SK-N-SH (cell line): ENCODE data around the gene ALDH9A1. TPM values are rescaled to one million over a fixed set of nuclear protein-coding genes. Genes with fewer than 3 reads are reported as not detected.
A peak's percentile ranks its signal among the peaks of the same experiment; 100 is the strongest.

Source experiments
- CTCF ChIA-PET: fragments of 300-600, 350-600 bp; formaldehyde crosslinking; extraction: SDS; loops from one replicate; lab custom pipeline; 2021; lab: Yijun Ruan, JAX
- POLR2A ChIA-PET: fragments of 350-600 bp; sonication (Branson Sonifier 250); formaldehyde crosslinking; extraction: SDS; loops from one replicate; lab custom pipeline; 2020; ENCODE audit warnings: antibody characterized with exemption, inconsistent platforms; lab: Yijun Ruan, JAX
- DNase-seq: peaks from one replicate; pipeline ENCODE4 v3.0.0; 2012
- H2AFZ ChIP-seq: fragments of 200-600 bp; sonication (generic); 2 replicates; pipeline ENCODE4 v1.8.1; 2016; ENCODE audit warnings: antibody characterized with exemption, mild to moderate bottlenecking, low read depth
- H3F3A ChIP-seq: fragments of 200-600 bp; sonication (generic); replicated peaks from 2 replicates; pipeline ENCODE3; 2016; ENCODE audit warnings: antibody characterized with exemption, mild to moderate bottlenecking; ENCODE audit not compliant: insufficient read depth
- H3K27ac ChIP-seq, 2 experiments: fragments of 200-500 bp in 1 of 2; fragments of 200-600 bp in 1 of 2; sonication (Bioruptor generic) in 1 of 2; sonication (generic), shearing (Covaris generic) in 1 of 2; 2 replicates each; pipeline versions ENCODE4 v1.5.1 to v1.6.1; 2014 to 2016; ENCODE audit warnings: low read depth in 2 of 2, inconsistent platforms in 1 of 2, low read length in 1 of 2, mild to moderate bottlenecking in 1 of 2, mixed read lengths in 1 of 2
- H3K27me3 ChIP-seq: fragments of 200-600 bp; sonication (generic), shearing (Covaris generic); 2 replicates; pipeline ENCODE4 v1.6.1; 2016; ENCODE audit warnings: mixed run types; ENCODE audit not compliant: insufficient read depth
- H3K36me3 ChIP-seq, 2 experiments: fragments of 200-500 bp in 1 of 2; fragments of 200-600 bp in 1 of 2; sonication (Bioruptor generic) in 1 of 2; sonication (generic) in 1 of 2; replicated peaks in 1 of 2; 2 replicates each; pipeline versions ENCODE3 to v1.5.1; 2014 to 2016; ENCODE audit warnings: low read length in 1 of 2, mild to moderate bottlenecking in 1 of 2; ENCODE audit not compliant: insufficient read depth in 2 of 2, control insufficient read depth in 1 of 2
- H3K4me1 ChIP-seq, 2 experiments: fragments of 200-500 bp in 1 of 2; fragments of 200-600 bp in 1 of 2; sonication (Bioruptor generic) in 1 of 2; sonication (generic), shearing (Covaris generic) in 1 of 2; 2 replicates each; pipeline versions ENCODE4 v1.5.1 to v1.6.1; 2014 to 2016; ENCODE audit warnings: low read depth in 1 of 2, low read length in 1 of 2, mixed run types in 1 of 2; ENCODE audit not compliant: insufficient read depth in 2 of 2, control insufficient read depth in 1 of 2
- H3K4me2 ChIP-seq: fragments of 200-600 bp; sonication (generic), shearing (Covaris generic); 2 replicates; pipeline ENCODE4 v1.6.1; 2017; ENCODE audit warnings: mixed run types
- H3K4me3 ChIP-seq, 2 experiments: fragments of 200-500 bp in 1 of 2; fragments of 200-600 bp in 1 of 2; sonication (Bioruptor generic) in 1 of 2; sonication (generic), shearing (Covaris generic) in 1 of 2; 2 replicates each; pipeline versions ENCODE4 v1.5.1 to v1.8.1; 2014 to 2016; ENCODE audit warnings: low read depth in 2 of 2, inconsistent platforms in 1 of 2, low read length in 1 of 2, mild to moderate bottlenecking in 1 of 2, mixed read lengths in 1 of 2, moderate library complexity in 1 of 2
- H3K79me2 ChIP-seq: fragments of 200-600 bp; sonication (generic); 2 replicates; pipeline ENCODE4 v1.8.1; 2017; ENCODE audit warnings: mild to moderate bottlenecking; ENCODE audit not compliant: insufficient read depth
- H3K9ac ChIP-seq: fragments of 200-600 bp; sonication (generic); 2 replicates; pipeline ENCODE4 v1.6.1; 2017; ENCODE audit warnings: mixed run types
- H3K9me2 ChIP-seq: fragments of 200-600 bp; sonication (generic); 2 replicates; pipeline ENCODE4 v1.6.1; 2017; ENCODE audit warnings: mixed run types
- H3K9me3 ChIP-seq: fragments of 200-600 bp; sonication (generic); 2 replicates; pipeline ENCODE4 v1.6.1; 2017; ENCODE audit warnings: mixed run types, mild to moderate bottlenecking, moderate library complexity
- H4K20me1 ChIP-seq: fragments of 200-600 bp; sonication (generic); 2 replicates; pipeline ENCODE4 v1.6.1; 2017; ENCODE audit warnings: mild to moderate bottlenecking, mixed run types; ENCODE audit not compliant: insufficient read depth
- CHD2 ChIP-seq: fragments of 150-350 bp; IDR thresholded peaks from 2 replicates; pipeline ENCODE4 v1.6.1; 2018; ENCODE audit warnings: low read length; ENCODE audit not compliant: partially characterized antibody
- CTCF ChIP-seq: fragments of 200-600 bp; sonication (generic); IDR thresholded peaks from 2 replicates; pipeline ENCODE4 v1.6.1; 2017; ENCODE audit warnings: antibody characterized with exemption, mild to moderate bottlenecking, moderate library complexity
- EP300 ChIP-seq, 2 experiments: IDR thresholded peaks; 2 replicates each; pipeline versions ENCODE4 v1.4.0 to v1.6.1; 2012; ENCODE audit warnings: borderline replicate concordance in 1 of 2, low read depth in 1 of 2, low read length in 1 of 2
- FOXJ3 ChIP-seq: sonication (generic); formaldehyde crosslinking; IDR thresholded peaks from 2 replicates; pipeline ENCODE4 v1.5.1; 2020; ENCODE audit warnings: mild to moderate bottlenecking, missing genetic modification reagents
- FOXM1 ChIP-seq: IDR thresholded peaks from 2 replicates; pipeline ENCODE4 v1.4.0; 2012; ENCODE audit warnings: low read depth, mild to moderate bottlenecking
- GABPA ChIP-seq: IDR thresholded peaks from 2 replicates; pipeline ENCODE4 v1.4.0; 2012; ENCODE audit warnings: low read depth, mild to moderate bottlenecking
- GATA2 ChIP-seq: sonication (generic); formaldehyde crosslinking; IDR thresholded peaks from 2 replicates; pipeline ENCODE4 v1.5.0; 2020; ENCODE audit warnings: mild to moderate bottlenecking, missing genetic modification reagents
- JUND ChIP-seq: IDR thresholded peaks from 2 replicates; pipeline ENCODE4 v1.4.0; 2012
- MEF2A ChIP-seq: IDR thresholded peaks from 2 replicates; pipeline ENCODE4 v1.4.0; 2012; ENCODE audit warnings: low read depth, borderline replicate concordance
- MXI1 ChIP-seq: IDR thresholded peaks from 2 replicates; pipeline ENCODE4 v1.6.1; 2012; ENCODE audit warnings: mild to moderate bottlenecking, low read depth, low read length, improper control_type of control experiment
- NFIC ChIP-seq: IDR thresholded peaks from 2 replicates; pipeline ENCODE4 v1.4.0; 2012; ENCODE audit warnings: borderline replicate concordance
- NRF1 ChIP-seq: IDR thresholded peaks from 2 replicates; pipeline ENCODE4 v1.6.1; 2012; ENCODE audit warnings: low read depth, mild to moderate bottlenecking, low read length
- PBX3 ChIP-seq: IDR thresholded peaks from 2 replicates; pipeline ENCODE4; 2012
- POLR2AphosphoS5 ChIP-seq: IDR thresholded peaks from 2 replicates; pipeline ENCODE4 v1.6.1; 2012; ENCODE audit warnings: low read depth, low read length
- RAD21 ChIP-seq: IDR thresholded peaks from 2 replicates; pipeline ENCODE4 v1.6.1; 2012; ENCODE audit warnings: mild to moderate bottlenecking, low read length
- REST ChIP-seq: IDR thresholded peaks from 2 replicates; pipeline ENCODE4 v1.6.1; 2012; ENCODE audit warnings: mild to moderate bottlenecking, low read depth, low read length, moderate library complexity
- RFX5 ChIP-seq: IDR thresholded peaks from 2 replicates; pipeline ENCODE4 v1.6.1; 2012; ENCODE audit warnings: mild to moderate bottlenecking, improper control_type of control experiment, low read length
- SMC3 ChIP-seq: IDR thresholded peaks from 2 replicates; pipeline ENCODE4 v1.6.1; 2012; ENCODE audit warnings: low read depth, low read length, improper control_type of control experiment
- TCF12 ChIP-seq: IDR thresholded peaks from 2 replicates; pipeline ENCODE4 v1.4.0; 2012
- TEAD4 ChIP-seq: IDR thresholded peaks from 2 replicates; pipeline ENCODE4 v1.4.0; 2012; ENCODE audit warnings: mild to moderate bottlenecking, borderline replicate concordance; ENCODE audit not compliant: insufficient read depth
- YY1 ChIP-seq: IDR thresholded peaks from 2 replicates; pipeline ENCODE4 v1.4.0; 2012; ENCODE audit warnings: low read depth, mild to moderate bottlenecking
- WGBS: methylation state at CpG from one replicate; pipeline ENCODE4 v1.1.6; 2017; ENCODE audit warnings: low lambda C conversion rate; 5-methylcytosine and 5-hydroxymethylcytosine counted together
- polyA plus RNA-seq, 3 experiments: library from polyadenylated mRNA; depleted of rRNA; stranded (reverse); fragments of >200 nt; gene quantifications; 2 replicates each; pipeline ENCODE4 v1.2.3, GENCODE V29; 2012

The ALDH9A1 gene
- polyA plus RNA-seq, 1 of the 3 experiments (the other 2 are of a cell fraction): 31.3 TPM

GRCh38 chr1:165661703-165662102 lies 36.7 kb downstream of the ALDH9A1 start (continued):
- TF ChIP-seq REST (no peak), YY1 (no peak), FOXJ3 (CRISPR knock-in tag) (no peak), CHD2 (no peak), NRF1 (no peak), RAD21 (no peak), GABPA (no peak), CTCF (no peak), MEF2A (no peak), TCF12 (peak; percentile 48; the same call in 1 of the 2 replicates), NFIC (no peak), TEAD4 (no peak), MXI1 (peak; percentile 42; the same call in 1 of the 2 replicates), EP300 (IDR thresholded peaks at IDR 0.05; ENCODE audit: borderline replicate concordance in 1 of 2, low read depth in 1 of 2, low read length in 1 of 2) (0 out of 4 replicates have a peak, but pooled peaks of 1 of the 2 experiments have one; percentile 11)

- H3K4me1 ChIP-seq: peaks cover 0 to 7% of the 10 kb centered on the region in 2 experiments; a peak in 2 of 4 replicates
- no peak overlapping the region for H3K4me2 ChIP-seq
- H2AFZ ChIP-seq: no peak overlapping the region
- WGBS: 84% methylated on average over 3 of the region's 3 CpGs
- H3K9me3 ChIP-seq: no peaks in the 10 kb centered on the region
- no peak overlapping the region for H3K4me3 ChIP-seq
- no peaks in the 10 kb centered on the region for H3K9me2 ChIP-seq
- no peak overlapping the region for H3K9ac ChIP-seq
- H3K79me2 ChIP-seq: no peaks in the 10 kb centered on the region
- peaks cover 29 to 55% of the 10 kb centered on the region in 2 experiments for H3K36me3 ChIP-seq
- no peaks in the 10 kb centered on the region for H3K27me3 ChIP-seq
- no peak for DNase-seq
- no peaks in the 10 kb centered on the region for H3F3A ChIP-seq
- H4K20me1 ChIP-seq: no peaks in the 10 kb centered on the region
- CTCF ChIA-PET: interaction anchor here (0.6 kb wide), 1 partner anchor 33 kb away, joined by 3 read pairs; no protein-coding TSS in a partner anchor
- TF ChIP-seq JUND (no peak), PBX3 (no peak), POLR2AphosphoS5 (no peak), CHD2 (no peak), CTCF (no peak), RFX5 (no peak), GATA2 (no peak), TCF12 (no peak), TEAD4 (no peak), SMC3 (no peak), GABPA (no peak), NFIC (no peak), FOXM1 (no peak), NRF1 (no peak)
- TF ChIP-seq, all 33 proteins: peak for 0
- POLR2A ChIA-PET: no interaction called here
- no peak overlapping the region for H3K27ac ChIP-seq
Measured at GRCh38 chr1:165659581-165659895, 38.8 kb downstream of the ALDH9A1 start.
